ENCODE data around the gene RUNX2. TPM values are rescaled to one million over a fixed set of nuclear protein-coding genes. Genes with fewer than 3 reads are reported as not detected.

RUNX2 gene
- total and polyA plus RNA-seq, 12 donors = 0.28 to 4.5 (median 1.8) TPM

DNA sequence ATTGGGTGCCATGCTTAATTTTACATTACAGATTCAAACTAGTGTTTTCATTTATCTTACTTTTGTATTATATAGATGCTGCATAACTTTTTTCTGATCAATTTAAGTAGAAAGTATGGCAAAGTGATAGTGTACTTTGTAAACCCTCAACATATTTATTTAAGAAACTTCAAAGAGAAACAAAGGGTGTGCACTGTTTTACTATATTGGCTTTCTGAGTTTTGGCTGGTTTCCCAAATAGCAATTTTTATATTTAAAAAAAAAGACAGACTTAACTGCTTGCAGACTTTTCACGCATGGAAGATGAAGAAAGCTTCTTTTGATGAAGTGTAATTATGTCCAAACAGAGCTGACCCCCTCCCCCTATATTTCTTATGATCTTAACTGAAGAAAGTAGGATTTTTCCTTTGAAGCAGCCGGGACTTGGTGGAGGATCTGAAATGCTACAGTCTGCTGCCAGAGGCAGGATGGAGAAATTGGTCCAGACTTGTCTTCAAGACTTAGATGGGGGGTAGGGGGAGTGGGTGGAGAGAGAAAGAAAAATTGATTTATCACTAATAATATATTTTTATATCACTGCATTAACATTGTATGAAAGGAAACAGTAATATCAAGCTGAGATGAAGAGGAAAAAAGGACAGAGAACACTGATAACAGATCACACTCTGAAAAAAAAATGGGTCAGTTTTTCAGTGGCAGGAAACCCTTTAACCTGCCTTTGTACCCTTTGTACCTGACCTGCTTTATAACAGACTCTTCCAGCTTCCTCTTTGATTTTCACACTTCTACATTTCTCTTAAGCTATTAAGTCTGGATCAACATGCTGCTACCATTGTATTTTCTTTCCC lies 105.6 kb downstream of the RUNX2 start:
- no peaks in the 10 kb centered on the region for H3K36me3 ChIP-seq (replicated peaks in 1 of 2)
- TF ChIP-seq POLR2A (IDR thresholded peaks at IDR 0.05) = no peak
- TF ChIP-seq, protein P1, sequence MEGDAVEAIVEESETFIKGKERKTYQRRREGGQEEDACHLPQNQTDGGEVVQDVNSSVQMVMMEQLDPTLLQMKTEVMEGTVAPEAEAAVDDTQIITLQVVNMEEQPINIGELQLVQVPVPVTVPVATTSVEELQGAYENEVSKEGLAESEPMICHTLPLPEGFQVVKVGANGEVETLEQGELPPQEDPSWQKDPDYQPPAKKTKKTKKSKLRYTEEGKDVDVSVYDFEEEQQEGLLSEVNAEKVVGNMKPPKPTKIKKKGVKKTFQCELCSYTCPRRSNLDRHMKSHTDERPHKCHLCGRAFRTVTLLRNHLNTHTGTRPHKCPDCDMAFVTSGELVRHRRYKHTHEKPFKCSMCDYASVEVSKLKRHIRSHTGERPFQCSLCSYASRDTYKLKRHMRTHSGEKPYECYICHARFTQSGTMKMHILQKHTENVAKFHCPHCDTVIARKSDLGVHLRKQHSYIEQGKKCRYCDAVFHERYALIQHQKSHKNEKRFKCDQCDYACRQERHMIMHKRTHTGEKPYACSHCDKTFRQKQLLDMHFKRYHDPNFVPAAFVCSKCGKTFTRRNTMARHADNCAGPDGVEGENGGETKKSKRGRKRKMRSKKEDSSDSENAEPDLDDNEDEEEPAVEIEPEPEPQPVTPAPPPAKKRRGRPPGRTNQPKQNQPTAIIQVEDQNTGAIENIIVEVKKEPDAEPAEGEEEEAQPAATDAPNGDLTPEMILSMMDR (IDR thresholded peaks at IDR 0.05) = no peak
- H3K27ac ChIP-seq = no peak overlapping the region
- no peak overlapping the region for H3K4me3 ChIP-seq
- WGBS, 4 donors = 73 to 79% (median 74%) methylated on average over 2 of the region's 2 CpGs
- intact Hi-C loops (cut with DNase I) = no loop called here
- H3K27me3 ChIP-seq = peaks cover 7% of the 10 kb centered on the region
- no peak for DNase-seq
- peaks cover 0 to 23% of the 10 kb centered on the region in 2 donors for H3K4me1 ChIP-seq (replicated peaks in 1 of 2)
- no peaks in the 10 kb centered on the region for H3K9me3 ChIP-seq (replicated peaks in 1 of 3)

GRCh38 chr6:45434381-45434700 lies 106.2 kb downstream of the RUNX2 start:
- no peak for DNase-seq
- TF ChIP-seq POLR2A (IDR thresholded peaks at IDR 0.05) = no peak
- TF ChIP-seq, protein P1 (IDR thresholded peaks at IDR 0.05) = no peak
- no peak overlapping the region for H3K27ac ChIP-seq
- no peak overlapping the region for H3K4me3 ChIP-seq
- H3K27me3 ChIP-seq = peaks cover 7% of the 10 kb centered on the region
- peaks cover 0 to 23% of the 10 kb centered on the region in 2 donors for H3K4me1 ChIP-seq (replicated peaks in 1 of 2)
- intact Hi-C loops (cut with DNase I) = no loop called here
- no peaks in the 10 kb centered on the region for H3K36me3 ChIP-seq (replicated peaks in 1 of 2)
- H3K9me3 ChIP-seq (replicated peaks in 1 of 3) = no peaks in the 10 kb centered on the region

- Histone ChIP-seq H3K27ac (peak overlapping the region in 1 of 5 donors; percentile 49), H3K4me3 (no peak overlapping the region), H3K27me3 (peaks cover 7% of the 10 kb centered on the region), H3K36me3 (replicated peaks in 1 of 2) (no peaks in the 10 kb centered on the region), H3K9me3 (replicated peaks in 1 of 3) (no peaks in the 10 kb centered on the region), H3K4me1 (replicated peaks in 1 of 2) (peaks cover 0 to 23% of the 10 kb centered on the region in 2 donors)
- intact Hi-C loops (cut with DNase I) = no loop called here
- DNase-seq = no peak
- WGBS, 4 donors = 46 to 53% (median 50%) methylated on average over 7 of the region's 7 CpGs
- no peak for TF ChIP-seq POLR2A (IDR thresholded peaks at IDR 0.05)
- TF ChIP-seq, protein P1 (IDR thresholded peaks at IDR 0.05) = no peak
Measured at GRCh38 chr6:45436544-45437438, 108.7 kb downstream of the RUNX2 start.

GRCh38 chr6:45437439-45437815 lies 109.3 kb downstream of the RUNX2 start:
- TF ChIP-seq, protein P1 (IDR thresholded peaks at IDR 0.05) = no peak
- TF ChIP-seq POLR2A (IDR thresholded peaks at IDR 0.05) = no peak
- DNase-seq = no peak
- Histone ChIP-seq H3K36me3 (replicated peaks in 1 of 2) (no peaks in the 10 kb centered on the region), H3K27me3 (peaks cover 7% of the 10 kb centered on the region), H3K27ac (peak overlapping the region in 1 of 5 donors; percentile 49), H3K4me1 (replicated peaks in 1 of 2) (peaks cover 0 to 23% of the 10 kb centered on the region in 2 donors), H3K9me3 (replicated peaks in 1 of 3) (no peaks in the 10 kb centered on the region), H3K4me3 (no peak overlapping the region)
- 67 to 72% (median 71%) methylated on average over 3 of the region's 3 CpGs for WGBS, 4 donors
- intact Hi-C loops (cut with DNase I) = no loop called here
